ENCODE results near the gene CCPG1.
A peak's percentile ranks its signal among the peaks of the same experiment; 100 is the strongest.

The CCPG1 gene

DNA sequence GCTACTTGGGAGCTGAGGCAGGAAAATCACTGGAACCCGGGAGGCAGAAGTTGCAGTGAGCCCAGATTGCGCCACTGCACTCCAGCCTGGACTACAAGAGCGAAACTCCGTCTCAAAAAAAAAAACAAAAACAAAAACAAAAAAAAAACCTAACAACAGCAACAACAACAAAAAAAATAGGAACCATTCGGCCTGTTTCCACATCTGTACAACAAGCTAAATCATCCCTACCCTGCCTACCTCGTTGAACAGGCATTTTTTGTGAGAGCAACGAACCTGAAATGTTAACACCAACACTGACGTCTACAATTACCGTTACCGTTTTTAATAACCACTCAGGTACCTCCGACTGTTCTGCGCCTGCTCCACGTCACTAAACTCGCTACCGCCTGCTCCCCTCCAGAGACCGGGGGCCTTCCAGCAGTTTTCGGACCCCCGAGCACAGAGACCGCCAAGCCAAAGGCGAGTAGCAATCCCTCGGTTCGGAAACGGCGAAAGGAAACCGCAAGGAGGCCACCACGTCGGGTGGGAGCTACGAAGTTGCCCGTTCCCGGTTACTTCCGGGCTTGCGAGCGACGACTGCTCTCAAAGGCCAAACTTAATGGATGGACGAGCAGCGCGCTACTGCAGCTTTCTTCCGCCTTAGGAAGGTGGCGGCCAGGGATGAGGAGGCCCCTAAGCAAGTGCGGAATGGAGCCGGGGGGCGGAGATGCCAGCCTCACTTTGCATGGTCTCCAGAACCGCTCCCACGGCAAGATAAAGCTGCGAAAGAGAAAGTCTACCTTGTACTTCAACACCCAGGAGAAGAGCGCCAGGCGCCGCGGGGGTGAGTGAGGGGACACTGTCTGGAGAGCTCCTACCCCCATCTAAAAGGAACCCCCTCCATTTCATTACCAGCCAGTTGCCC lies 89.3 kb downstream of the CCPG1 start, which contains the start of the genes PIGB and PIGBOS1:
TSS of gene PIGB (plus strand) at position 635 of the 907 bp plus-strand sequence. CDS start at position 664, 29 bp downstream.
TSS of gene PIGBOS1 (minus strand) at position 536 of the 907 bp plus-strand sequence. CDS start 1,331 bp downstream, outside the sequence.
- Histone ChIP-seq H3K9ac (ENCODE audit: low read length) (peak within 1 kb of the TSS; percentile 94), H3K36me3 (ENCODE audit: control insufficient read depth, insufficient read depth, low read length, severe bottlenecking) (no peaks in the 10 kb centered on the region), H3K4me1 (ENCODE audit: control insufficient read depth, insufficient read depth, low read length) (peaks cover 26% of the 10 kb centered on the region), H3K4me3 (ENCODE audit: low read length) (peak within 1 kb of the TSS; percentile 87), H3K9me3 (ENCODE audit: control insufficient read depth, low read length) (no peaks in the 10 kb centered on the region), H3K27me3 (replicated peaks; ENCODE audit: control insufficient read depth, insufficient read depth, low read length) (no peaks in the 10 kb centered on the region)
- DNase-seq (ENCODE audit: low read depth): peak; percentile 93

Data from adipocyte (in vitro differentiated cells).